Measurements from ENCODE around the gene LIN37.

The LIN37 gene

DNA sequence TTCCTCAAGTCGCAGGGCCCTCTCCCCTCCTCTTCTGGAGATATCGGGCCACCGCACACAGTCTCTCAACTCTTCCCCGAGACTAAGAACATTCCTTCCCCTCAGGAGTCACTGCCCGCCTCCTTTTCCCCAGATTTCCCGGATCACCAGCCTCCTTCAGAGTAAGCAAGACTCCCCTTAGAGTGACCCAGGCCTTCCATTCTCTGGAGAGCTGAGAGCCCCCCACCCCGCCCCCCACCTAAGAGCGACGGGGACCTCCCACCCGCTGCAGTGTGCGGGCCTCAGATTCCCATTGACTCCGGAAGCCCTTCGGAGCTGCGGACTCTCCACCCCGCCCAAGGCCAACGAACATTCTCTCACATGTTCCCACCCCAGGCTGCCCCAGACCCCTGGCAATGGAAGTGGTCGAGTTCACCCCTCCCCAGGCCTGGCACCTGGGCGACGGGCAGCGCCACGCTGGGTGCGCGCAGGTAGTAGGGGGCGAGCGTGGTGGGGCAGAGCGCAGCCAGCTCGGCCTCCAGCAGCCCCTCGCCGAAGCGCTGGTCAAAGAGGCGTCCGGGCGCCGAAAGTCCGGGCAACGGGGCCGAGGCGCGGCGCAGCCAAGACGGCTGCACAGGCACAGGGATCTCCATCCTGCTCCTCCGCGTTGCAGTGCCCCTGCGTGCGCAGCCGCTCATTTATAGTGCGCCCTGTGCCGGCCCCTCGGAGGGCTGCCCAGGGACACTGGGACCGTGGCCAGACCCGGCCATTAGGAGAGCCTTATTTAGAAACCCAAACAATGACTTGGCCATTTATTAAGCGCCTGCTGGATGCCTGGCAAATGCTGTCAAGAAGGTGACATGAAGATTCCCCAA, 8.2 kb downstream of the LIN37 start, which contains the start of gene HSPB6:
TSS of gene HSPB6 (minus strand) at position 653 of the 854 bp plus-strand sequence. CDS start at position 632, 21 bp downstream.
- no peaks in the 10 kb centered on the region for H4K20me1 ChIP-seq (ENCODE audit: insufficient read depth, low read length)
- H2AFZ ChIP-seq (ENCODE audit: low read length): no peak within 1 kb of the TSS
- peaks cover 22% of the 10 kb centered on the region for H3K36me3 ChIP-seq (ENCODE audit: insufficient read depth, low read length)
- H3K27ac ChIP-seq (ENCODE audit: low read depth, low read length, poor library complexity, severe bottlenecking): peak within 1 kb of the TSS; percentile 70
- H3K4me1 ChIP-seq (ENCODE audit: insufficient read depth, low read length, severe bottlenecking): peaks cover 21% of the 10 kb centered on the region
- no peak for TF ChIP-seq EZH2 (IDR thresholded peaks at IDR 0.05; ENCODE audit: borderline replicate concordance, low read length)
- TF ChIP-seq, protein P1, sequence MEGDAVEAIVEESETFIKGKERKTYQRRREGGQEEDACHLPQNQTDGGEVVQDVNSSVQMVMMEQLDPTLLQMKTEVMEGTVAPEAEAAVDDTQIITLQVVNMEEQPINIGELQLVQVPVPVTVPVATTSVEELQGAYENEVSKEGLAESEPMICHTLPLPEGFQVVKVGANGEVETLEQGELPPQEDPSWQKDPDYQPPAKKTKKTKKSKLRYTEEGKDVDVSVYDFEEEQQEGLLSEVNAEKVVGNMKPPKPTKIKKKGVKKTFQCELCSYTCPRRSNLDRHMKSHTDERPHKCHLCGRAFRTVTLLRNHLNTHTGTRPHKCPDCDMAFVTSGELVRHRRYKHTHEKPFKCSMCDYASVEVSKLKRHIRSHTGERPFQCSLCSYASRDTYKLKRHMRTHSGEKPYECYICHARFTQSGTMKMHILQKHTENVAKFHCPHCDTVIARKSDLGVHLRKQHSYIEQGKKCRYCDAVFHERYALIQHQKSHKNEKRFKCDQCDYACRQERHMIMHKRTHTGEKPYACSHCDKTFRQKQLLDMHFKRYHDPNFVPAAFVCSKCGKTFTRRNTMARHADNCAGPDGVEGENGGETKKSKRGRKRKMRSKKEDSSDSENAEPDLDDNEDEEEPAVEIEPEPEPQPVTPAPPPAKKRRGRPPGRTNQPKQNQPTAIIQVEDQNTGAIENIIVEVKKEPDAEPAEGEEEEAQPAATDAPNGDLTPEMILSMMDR (IDR thresholded peaks at IDR 0.05; ENCODE audit: low read length): no peak
- no peaks in the 10 kb centered on the region for H3K9me2 ChIP-seq (ENCODE audit: low read depth, low read length)
- H3K4me3 ChIP-seq (ENCODE audit: low read depth, low read length, poor library complexity, severe bottlenecking): peak within 1 kb of the TSS; percentile 92
- H3K9ac ChIP-seq (ENCODE audit: low read length): peak within 1 kb of the TSS; percentile 71
- H3K4me2 ChIP-seq (ENCODE audit: low read length): peak within 1 kb of the TSS; percentile 81
- no peaks in the 10 kb centered on the region for H3K9me3 ChIP-seq (ENCODE audit: low read length)
- no peaks in the 10 kb centered on the region for H3K79me2 ChIP-seq (ENCODE audit: insufficient read depth, low read length)
- H3F3A ChIP-seq (ENCODE audit: insufficient read depth, low read length): no peaks in the 10 kb centered on the region
- H3K27me3 ChIP-seq (ENCODE audit: insufficient read depth, low read length): no peaks in the 10 kb centered on the region

DNA sequence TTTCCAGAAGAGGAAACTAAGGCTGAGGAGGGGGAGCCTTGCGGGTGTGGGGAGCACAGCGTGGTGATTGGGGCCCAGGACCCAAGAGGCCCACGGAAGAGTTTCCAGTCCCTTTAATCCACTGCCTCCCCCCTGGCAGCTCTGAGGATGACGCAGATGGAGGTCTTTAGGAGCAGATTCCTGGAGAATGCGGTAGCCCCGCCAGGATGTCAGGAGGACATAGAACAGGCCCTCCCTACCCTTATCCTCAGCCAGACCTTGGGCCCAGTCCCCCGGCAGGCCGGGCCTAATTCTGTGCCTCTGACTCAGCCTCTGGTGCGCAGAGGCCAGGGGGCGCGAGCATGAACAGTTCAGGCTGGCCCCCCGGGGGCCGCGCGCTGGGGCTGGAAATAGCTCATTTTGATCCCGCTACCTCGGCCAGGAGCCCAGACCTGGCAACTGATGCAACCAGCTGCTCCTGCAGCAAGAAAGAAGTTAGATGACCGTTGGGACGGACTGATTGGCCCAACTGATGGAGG, 8.9 kb downstream of the LIN37 start:
- H3K27me3 ChIP-seq (ENCODE audit: insufficient read depth, low read length): no peaks in the 10 kb centered on the region
- peak overlapping the region; percentile 81 for H3K4me2 ChIP-seq (ENCODE audit: low read length)
- TF ChIP-seq, protein P1 (IDR thresholded peaks at IDR 0.05; ENCODE audit: low read length): no peak
- no peak for TF ChIP-seq EZH2 (IDR thresholded peaks at IDR 0.05; ENCODE audit: borderline replicate concordance, low read length)
- H3K4me1 ChIP-seq (ENCODE audit: insufficient read depth, low read length, severe bottlenecking): peaks cover 21% of the 10 kb centered on the region
- peak overlapping the region; percentile 71 for H3K9ac ChIP-seq (ENCODE audit: low read length)
- peak overlapping the region; percentile 92 for H3K4me3 ChIP-seq (ENCODE audit: low read depth, low read length, poor library complexity, severe bottlenecking)
- no peak overlapping the region for H2AFZ ChIP-seq (ENCODE audit: low read length)
- no peaks in the 10 kb centered on the region for H3K9me2 ChIP-seq (ENCODE audit: low read depth, low read length)
- H3F3A ChIP-seq (ENCODE audit: insufficient read depth, low read length): no peaks in the 10 kb centered on the region
- peak overlapping the region; percentile 70 for H3K27ac ChIP-seq (ENCODE audit: low read depth, low read length, poor library complexity, severe bottlenecking)
- no peaks in the 10 kb centered on the region for H4K20me1 ChIP-seq (ENCODE audit: insufficient read depth, low read length)
- H3K79me2 ChIP-seq (ENCODE audit: insufficient read depth, low read length): no peaks in the 10 kb centered on the region
- H3K9me3 ChIP-seq (ENCODE audit: low read length): no peaks in the 10 kb centered on the region
- peaks cover 27% of the 10 kb centered on the region for H3K36me3 ChIP-seq (ENCODE audit: insufficient read depth, low read length)

DNA sequence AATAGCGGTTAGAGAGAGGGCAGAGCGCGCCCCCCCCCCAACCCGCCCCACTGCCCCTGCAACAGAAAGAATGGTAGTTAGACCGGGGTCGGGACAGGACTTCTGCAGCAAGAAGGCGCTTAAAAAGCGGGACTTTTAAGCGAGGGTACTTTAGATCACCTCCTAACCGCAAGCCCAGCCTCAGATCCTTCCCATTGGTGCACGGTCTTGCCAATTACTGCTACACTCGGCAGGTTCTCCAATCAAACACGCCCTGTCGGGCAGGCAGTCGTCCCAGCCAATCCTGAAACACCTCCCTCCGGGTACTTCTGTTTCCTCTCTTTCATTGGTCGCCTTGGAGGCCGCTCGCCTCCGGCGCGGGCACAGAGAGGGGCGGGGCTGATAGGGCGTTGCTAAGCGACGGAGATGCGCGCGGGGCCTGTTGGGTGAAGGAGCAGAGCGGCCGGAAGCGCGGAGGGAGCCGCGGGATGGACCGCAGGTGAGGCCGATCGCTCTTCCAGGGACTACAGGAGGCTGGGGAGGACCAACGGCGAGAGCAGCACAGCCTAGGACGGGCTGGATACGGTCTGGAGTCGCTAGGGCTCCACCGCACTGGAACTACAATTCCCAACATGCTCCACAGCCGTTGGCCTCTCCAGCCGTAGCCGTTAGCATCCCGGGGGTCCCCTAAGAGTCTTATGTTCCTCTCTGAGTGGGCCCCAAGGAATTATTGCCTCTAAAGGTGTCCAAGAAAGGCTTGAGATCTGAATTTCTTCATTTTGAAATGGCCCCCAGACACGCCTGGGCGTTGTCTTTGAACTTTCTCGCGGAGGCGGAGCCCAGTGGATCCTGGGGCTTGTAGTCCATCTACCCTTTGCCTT, 9.6 kb downstream of the LIN37 start, which contains the start of gene PROSER3:
TSS of gene PROSER3 (plus strand) at position 428 of the 860 bp plus-strand sequence. CDS start at position 468, 40 bp downstream.
- Histone ChIP-seq H3K9ac (ENCODE audit: low read length) (peak within 1 kb of the TSS; percentile 93), H2AFZ (ENCODE audit: low read length) (no peak within 1 kb of the TSS), H3K9me2 (ENCODE audit: low read depth, low read length) (no peaks in the 10 kb centered on the region), H3K4me3 (ENCODE audit: low read depth, low read length, poor library complexity, severe bottlenecking) (peak within 1 kb of the TSS; percentile 92), H3K4me2 (ENCODE audit: low read length) (peak within 1 kb of the TSS; percentile 81), H4K20me1 (ENCODE audit: insufficient read depth, low read length) (no peaks in the 10 kb centered on the region), H3K27ac (ENCODE audit: low read depth, low read length, poor library complexity, severe bottlenecking) (peak within 1 kb of the TSS; percentile 85), H3K27me3 (ENCODE audit: insufficient read depth, low read length) (no peaks in the 10 kb centered on the region), H3K79me2 (ENCODE audit: insufficient read depth, low read length) (no peaks in the 10 kb centered on the region), H3K9me3 (ENCODE audit: low read length) (no peaks in the 10 kb centered on the region), H3K4me1 (ENCODE audit: insufficient read depth, low read length, severe bottlenecking) (peaks cover 21% of the 10 kb centered on the region), H3F3A (ENCODE audit: insufficient read depth, low read length) (no peaks in the 10 kb centered on the region), H3K36me3 (ENCODE audit: insufficient read depth, low read length) (peaks cover 25% of the 10 kb centered on the region)
- TF ChIP-seq EZH2 (IDR thresholded peaks at IDR 0.05; ENCODE audit: borderline replicate concordance, low read length): no peak
- TF ChIP-seq, protein P1 (IDR thresholded peaks at IDR 0.05; ENCODE audit: low read length): no peak
